Measurements from ENCODE around the gene IMPA2. TPM values are rescaled to one million over a fixed set of nuclear protein-coding genes. Genes with fewer than 3 reads are reported as not detected.

The IMPA2 gene
- total RNA-seq, 2 experiments from 2014 or later: 17.7 to 20.8 TPM

GRCh38 chr18:12008842-12009580 is 27.7 kb downstream of the IMPA2 start:
- TF ChIP-seq CTCF (IDR thresholded peaks at IDR 0.05): no peak
- Mint-ChIP-seq H3K9me3 (no peaks in the 10 kb centered on the region), H3K36me3 (ENCODE audit: low read depth) (no peaks in the 10 kb centered on the region), H3K27me3 (no peaks in the 10 kb centered on the region), H3K27ac (no peak overlapping the region), H3K4me1 (ENCODE audit: low read depth) (no peaks in the 10 kb centered on the region), H3K4me3 (no peak overlapping the region)
- DNase-seq (no peak), ATAC-seq (no peak)
- CTCF ChIA-PET: no interaction called here
- POLR2A ChIA-PET: no interaction called here
- intact Hi-C loops (cut with micrococcal nuclease): no loop called here

GRCh38 chr18:12009581-12010140 is 28.4 kb downstream of the IMPA2 start:
- intact Hi-C loops (cut with micrococcal nuclease): no loop called here
- H3K4me1 Mint-ChIP-seq (ENCODE audit: low read depth): no peaks in the 10 kb centered on the region
- no peak for TF ChIP-seq CTCF (IDR thresholded peaks at IDR 0.05)
- no peaks in the 10 kb centered on the region for H3K27me3 Mint-ChIP-seq
- ATAC-seq: no peak
- DNase-seq: no peak
- H3K4me3 Mint-ChIP-seq: no peak overlapping the region
- no peaks in the 10 kb centered on the region for H3K9me3 Mint-ChIP-seq
- no peaks in the 10 kb centered on the region for H3K36me3 Mint-ChIP-seq (ENCODE audit: low read depth)
- CTCF ChIA-PET: no interaction called here
- POLR2A ChIA-PET: no interaction called here
- H3K27ac Mint-ChIP-seq: no peak overlapping the region

- TF ChIP-seq CTCF (IDR thresholded peaks at IDR 0.05): no peak
- Mint-ChIP-seq H3K36me3 (ENCODE audit: low read depth) (no peaks in the 10 kb centered on the region), H3K27ac (no peak overlapping the region), H3K4me3 (no peak overlapping the region), H3K4me1 (ENCODE audit: low read depth) (no peaks in the 10 kb centered on the region), H3K27me3 (no peaks in the 10 kb centered on the region), H3K9me3 (no peaks in the 10 kb centered on the region)
- ChIA-PET POLR2A (no interaction called here), CTCF (no interaction called here)
- ATAC-seq: no peak
- no peak for DNase-seq
- intact Hi-C loops (cut with micrococcal nuclease): no loop called here
These were observed 29.0 kb downstream of the IMPA2 start for GRCh38 chr18:12010187-12010802.

DNA sequence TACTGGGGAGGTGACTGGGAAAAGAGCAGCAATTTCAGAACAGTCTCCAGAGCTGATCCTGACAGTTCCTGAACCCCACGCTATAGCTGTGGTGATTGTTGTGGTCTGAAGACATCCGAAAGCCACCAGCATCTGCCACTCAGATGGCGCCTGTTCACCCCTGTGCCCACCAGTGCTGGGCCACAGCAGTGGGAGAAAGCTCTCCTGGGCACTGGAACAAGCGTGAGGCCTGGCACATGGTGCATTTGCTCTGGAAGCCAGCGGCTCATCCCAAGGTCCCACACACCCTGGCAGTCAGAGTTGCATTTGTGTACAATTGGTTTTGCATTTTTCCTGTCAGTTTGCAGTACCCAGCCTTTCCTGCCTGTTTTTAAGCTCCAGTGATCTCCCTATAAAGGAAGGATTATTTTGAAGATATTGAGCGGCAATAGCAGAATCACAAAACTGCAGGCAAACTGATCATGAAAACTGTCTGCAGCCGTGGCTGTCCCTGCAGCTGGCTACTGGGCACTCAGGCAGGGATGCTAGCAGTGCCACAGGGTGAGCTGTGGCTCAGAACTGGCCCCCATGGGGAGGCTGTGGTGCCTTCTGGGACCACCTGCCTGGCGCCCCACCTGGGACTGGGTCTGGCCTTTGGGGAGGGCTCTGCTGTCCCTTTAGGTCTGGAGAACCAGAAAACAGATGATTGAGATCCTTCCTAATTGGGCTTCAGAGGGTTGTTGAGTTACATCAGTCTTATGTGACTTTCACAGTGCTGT is 30.1 kb downstream of the IMPA2 start:
- no peaks in the 10 kb centered on the region for H3K36me3 Mint-ChIP-seq (ENCODE audit: low read depth)

More for the DNA sequence above, 30.1 kb downstream of the IMPA2 start:
- ATAC-seq: no peak
- Mint-ChIP-seq H3K4me1 (ENCODE audit: low read depth) (no peaks in the 10 kb centered on the region), H3K9me3 (no peaks in the 10 kb centered on the region), H3K27ac (no peak overlapping the region), H3K4me3 (no peak overlapping the region), H3K27me3 (no peaks in the 10 kb centered on the region)
- CTCF ChIA-PET: no interaction called here
- no peak for DNase-seq
- TF ChIP-seq CTCF (IDR thresholded peaks at IDR 0.05): no peak
- intact Hi-C loops (cut with micrococcal nuclease): no loop called here
- POLR2A ChIA-PET: no interaction called here

Data from activated CD8-positive, alpha-beta T cell treated with anti-CD3 and anti-CD28 coated beads for 36 hours (primary cell).